PC-9 (cell line): ENCODE measurements around the gene CLIC6.

Source experiments
- EZH2 ChIP-seq: fragments of 200-600 bp; sonication (generic); IDR thresholded peaks from 2 replicates; pipeline ENCODE4 v1.8.0; 2017; ENCODE audit warnings: antibody characterized with exemption, low read depth
- TF ChIP-seq, protein P1 (sequence below): fragments of 200-600 bp; sonication (generic); conservative IDR thresholded peaks from 2 replicates; pipeline ENCODE4 v1.6.1; 2017; ENCODE audit warnings: mixed run types, antibody characterized with exemption, mild to moderate bottlenecking, moderate library complexity

DNA sequence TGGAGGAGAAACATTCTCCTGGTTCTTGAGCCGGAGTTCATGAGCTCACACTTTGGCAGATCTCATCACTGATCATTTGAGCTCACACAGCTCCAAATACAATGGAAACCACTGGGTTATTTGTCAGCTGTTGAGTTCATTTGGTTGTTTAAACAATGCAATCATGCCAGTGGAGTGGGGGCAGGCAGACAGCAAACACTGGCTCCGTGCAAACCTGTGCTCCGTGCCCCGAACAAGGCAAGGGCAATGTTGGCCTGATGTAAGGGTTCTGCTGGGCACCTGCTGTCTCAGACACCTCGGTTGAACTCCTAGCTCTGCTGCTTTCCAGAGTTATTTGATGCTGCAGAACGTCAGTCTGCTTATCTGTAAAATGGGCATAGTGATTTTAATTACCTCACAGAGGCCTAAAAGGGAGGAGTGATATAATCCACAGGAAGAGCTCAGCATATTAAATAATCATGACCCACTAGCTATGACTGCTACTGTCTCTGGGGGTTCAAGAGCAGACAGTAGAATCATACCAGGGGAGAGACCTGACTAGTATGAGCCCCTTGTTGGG, 20.0 kb upstream of the CLIC6 start:
- TF ChIP-seq, protein P1, sequence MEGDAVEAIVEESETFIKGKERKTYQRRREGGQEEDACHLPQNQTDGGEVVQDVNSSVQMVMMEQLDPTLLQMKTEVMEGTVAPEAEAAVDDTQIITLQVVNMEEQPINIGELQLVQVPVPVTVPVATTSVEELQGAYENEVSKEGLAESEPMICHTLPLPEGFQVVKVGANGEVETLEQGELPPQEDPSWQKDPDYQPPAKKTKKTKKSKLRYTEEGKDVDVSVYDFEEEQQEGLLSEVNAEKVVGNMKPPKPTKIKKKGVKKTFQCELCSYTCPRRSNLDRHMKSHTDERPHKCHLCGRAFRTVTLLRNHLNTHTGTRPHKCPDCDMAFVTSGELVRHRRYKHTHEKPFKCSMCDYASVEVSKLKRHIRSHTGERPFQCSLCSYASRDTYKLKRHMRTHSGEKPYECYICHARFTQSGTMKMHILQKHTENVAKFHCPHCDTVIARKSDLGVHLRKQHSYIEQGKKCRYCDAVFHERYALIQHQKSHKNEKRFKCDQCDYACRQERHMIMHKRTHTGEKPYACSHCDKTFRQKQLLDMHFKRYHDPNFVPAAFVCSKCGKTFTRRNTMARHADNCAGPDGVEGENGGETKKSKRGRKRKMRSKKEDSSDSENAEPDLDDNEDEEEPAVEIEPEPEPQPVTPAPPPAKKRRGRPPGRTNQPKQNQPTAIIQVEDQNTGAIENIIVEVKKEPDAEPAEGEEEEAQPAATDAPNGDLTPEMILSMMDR = no peak
- no peak for TF ChIP-seq EZH2
